PC-9 (cell line): ENCODE results near the gene PACSIN1. TPM values are rescaled to one million over a fixed set of nuclear protein-coding genes. Genes with fewer than 3 reads are reported as not detected.
A peak's percentile ranks its signal among the peaks of the same experiment; 100 is the strongest.

ENCODE experiments used
- BruUV-seq: library from RNA; stranded (reverse); fragments of 400-500 nt; replicated peaks from 2 replicates; lab custom pipeline; 2021; lab: Mats Ljungman, UMichigan
- CTCF ChIA-PET: fragments of 300-600 bp; sonication (Branson Sonifier 250); formaldehyde crosslinking; loops from one replicate; lab custom pipeline; 2022; ENCODE audit warnings: antibody characterized with exemption; lab: Charles Lee
- POLR2A ChIA-PET: fragments of 300-600 bp; sonication (Branson Sonifier 250); formaldehyde crosslinking; loops from one replicate; lab custom pipeline; 2022; ENCODE audit warnings: antibody characterized with exemption; ENCODE audit not compliant: unreplicated experiment; lab: Charles Lee
- DNase-seq, 2 experiments: peaks; one replicate each; pipeline versions ENCODE4 v3.0.0 to v3.0.0-alpha.2; 2015 to 2022; ENCODE audit warnings: mixed read lengths in 1 of 2
- H2AFZ ChIP-seq: fragments of 200-600 bp; sonication (generic); 2 replicates; pipeline ENCODE4 v1.8.1; 2017; ENCODE audit warnings: antibody characterized with exemption
- H3F3A ChIP-seq: fragments of 200-600 bp; sonication (generic); 2 replicates; pipeline ENCODE4 v1.8.1; 2017; ENCODE audit warnings: antibody characterized with exemption, mild to moderate bottlenecking, low read depth; ENCODE audit not compliant: insufficient read depth
- H3K27ac ChIP-seq: fragments of 200-600 bp; sonication (generic); 2 replicates; pipeline ENCODE4 v1.6.1; 2016; ENCODE audit warnings: mixed run types
- H3K27me3 ChIP-seq: fragments of 200-600 bp; sonication (generic); 2 replicates; pipeline ENCODE4 v1.6.1; 2016; ENCODE audit warnings: low read depth, mixed run types; ENCODE audit not compliant: insufficient read depth
- H3K36me3 ChIP-seq: fragments of 200-600 bp; sonication (generic); 2 replicates; pipeline ENCODE4 v1.6.1; 2016; ENCODE audit warnings: low read depth, mixed run types
- H3K4me1 ChIP-seq: fragments of 200-600 bp; sonication (generic); replicated peaks from 2 replicates; pipeline ENCODE4 v1.6.1; 2016; ENCODE audit warnings: mixed run types; ENCODE audit not compliant: insufficient read depth
- H3K4me2 ChIP-seq: fragments of 200-600 bp; sonication (generic); 2 replicates; pipeline ENCODE4 v1.6.1; 2017; ENCODE audit warnings: mixed run types
- H3K4me3 ChIP-seq: fragments of 200-600 bp; sonication (generic); 2 replicates; pipeline ENCODE4 v1.6.1; 2016; ENCODE audit warnings: mixed run types
- H3K79me2 ChIP-seq: fragments of 200-600 bp; sonication (generic); 2 replicates; pipeline ENCODE4 v1.6.1; 2017; ENCODE audit warnings: low read depth, mixed run types
- H3K9me2 ChIP-seq: fragments of 200-600 bp; sonication (generic); 2 replicates; pipeline ENCODE4 v1.8.1; 2017; ENCODE audit warnings: mild to moderate bottlenecking; ENCODE audit not compliant: insufficient read depth
- H3K9me3 ChIP-seq: fragments of 200-600 bp; sonication (generic); 2 replicates; pipeline ENCODE4 v1.8.1; 2016; ENCODE audit warnings: low read depth; ENCODE audit not compliant: insufficient read depth
- H4K20me1 ChIP-seq: fragments of 200-600 bp; sonication (generic); 2 replicates; pipeline ENCODE4 v1.8.1; 2017; ENCODE audit not compliant: insufficient read depth
- CTCF ChIP-seq: fragments of 200-600 bp; sonication (generic); conservative IDR thresholded peaks from 2 replicates; pipeline ENCODE4 v1.6.1; 2017; ENCODE audit warnings: mixed run types, antibody characterized with exemption, mild to moderate bottlenecking, moderate library complexity
- EZH2 ChIP-seq: fragments of 200-600 bp; sonication (generic); IDR thresholded peaks from 2 replicates; pipeline ENCODE4 v1.8.0; 2017; ENCODE audit warnings: antibody characterized with exemption, low read depth
- intact Hi-C: fragments of 100-400 bp; cut with micrococcal nuclease; formaldehyde crosslinking; loops from one replicate; pipeline ENCODE4 v1.10.0; 2022; ENCODE audit not compliant: unreplicated experiment
- total RNA-seq: library from RNA; stranded (reverse); gene quantifications from 2 replicates; pipeline ENCODE4 v1.2.3, GENCODE V29; 2021

The PACSIN1 gene
- total RNA-seq, 1 experiment from 2014 or later = 5.0 TPM

GRCh38 chr6:34462551-34462971, 3.3 kb upstream of the PACSIN1 start:
- intact Hi-C loops = loop anchor here (1.0 to 10.0 kb wide), 4 partner anchors 65 to 682 kb away; partner anchors contain the start of genes SNRPC and TCP11
- peak; percentile 60 to 73 for DNase-seq
- H3K4me2 ChIP-seq = peak overlapping the region; percentile 73
- no peaks in the 10 kb centered on the region for H3K27me3 ChIP-seq
- H3K9me3 ChIP-seq = no peaks in the 10 kb centered on the region
- BruUV-seq = no TSS peak
- H3K9me2 ChIP-seq = no peaks in the 10 kb centered on the region
- H3K79me2 ChIP-seq = no peaks in the 10 kb centered on the region
- CTCF ChIA-PET = interaction anchor here (0.6 to 1.0 kb wide), 6 partner anchors 13 to 677 kb away, joined by 3 to 9 read pairs (median 5); no protein-coding TSS in a partner anchor
- no peaks in the 10 kb centered on the region for H3K36me3 ChIP-seq
- peaks cover 41% of the 10 kb centered on the region for H3F3A ChIP-seq
- peak overlapping the region; percentile 65 for H2AFZ ChIP-seq
- H3K27ac ChIP-seq = no peak overlapping the region
- POLR2A ChIA-PET = interaction anchor here (0.5 to 0.7 kb wide), 2 partner anchors 12 to 426 kb away, joined by 3 read pairs; no protein-coding TSS in a partner anchor
- peaks cover 19% of the 10 kb centered on the region for H3K4me1 ChIP-seq
- no peaks in the 10 kb centered on the region for H4K20me1 ChIP-seq
- no peak for TF ChIP-seq CTCF
- TF ChIP-seq EZH2 = no peak
- peak overlapping the region; percentile 33; the same call in 1 of the 2 replicates for H3K4me3 ChIP-seq

GRCh38 chr6:34463299-34463698, 2.6 kb upstream of the PACSIN1 start:
- ChIA-PET POLR2A (interaction anchor here (0.6 to 0.7 kb wide), 2 partner anchors 226 to 425 kb away, joined by 3 to 9 read pairs; partner anchors contain the start of gene HMGA1), CTCF (no interaction called here)
- Histone ChIP-seq H3F3A (peaks cover 41% of the 10 kb centered on the region), H3K36me3 (no peaks in the 10 kb centered on the region), H2AFZ (no peak overlapping the region), H3K27me3 (no peaks in the 10 kb centered on the region), H3K4me3 (no peak overlapping the region), H3K27ac (no peak overlapping the region), H4K20me1 (no peaks in the 10 kb centered on the region), H3K4me2 (no peak overlapping the region), H3K4me1 (peaks cover 19% of the 10 kb centered on the region), H3K9me2 (no peaks in the 10 kb centered on the region), H3K9me3 (no peaks in the 10 kb centered on the region), H3K79me2 (no peaks in the 10 kb centered on the region)
- intact Hi-C loops = loop anchor here (5.0 to 10.0 kb wide), 3 partner anchors 64 to 682 kb away; partner anchors contain the start of genes SNRPC and TCP11
- DNase-seq = no peak
- BruUV-seq = no TSS peak
- TF ChIP-seq CTCF (no peak), EZH2 (no peak)

- ChIA-PET POLR2A (no interaction called here), CTCF (no interaction called here)
- no TSS peak for BruUV-seq
- H3K4me3 ChIP-seq = no peak overlapping the region
- H3K27me3 ChIP-seq = no peaks in the 10 kb centered on the region
- H4K20me1 ChIP-seq = no peaks in the 10 kb centered on the region
- H3K27ac ChIP-seq = no peak overlapping the region
- no peak overlapping the region for H3K4me2 ChIP-seq
- H3K4me1 ChIP-seq = peaks cover 19% of the 10 kb centered on the region
- H3K36me3 ChIP-seq = no peaks in the 10 kb centered on the region
- intact Hi-C loops = loop anchor here (5.0 to 10.0 kb wide), 3 partner anchors 63 to 681 kb away; partner anchors contain the start of genes SNRPC and TCP11
- H3K9me3 ChIP-seq = no peaks in the 10 kb centered on the region
- TF ChIP-seq EZH2 (no peak), CTCF (no peak)
- no peak for DNase-seq
- H3K79me2 ChIP-seq = no peaks in the 10 kb centered on the region
- H3F3A ChIP-seq = peaks cover 36% of the 10 kb centered on the region
- H2AFZ ChIP-seq = no peak overlapping the region
- H3K9me2 ChIP-seq = no peaks in the 10 kb centered on the region
Observed at GRCh38 chr6:34463849-34464248, 2.0 kb upstream of the PACSIN1 start.
